Measurements from ENCODE around the gene EPHA3.

- TF ChIP-seq CTCF (IDR thresholded peaks at IDR 0.05 in 4 of 5, conservative IDR thresholded peaks at IDR 0.05 in 1 of 5) (no peak), POLR2A (IDR thresholded peaks at IDR 0.05) (no peak)
These were observed 105.2 kb downstream of the EPHA3 start for GRCh38 chr3:89212619-89213018.

All from gastrocnemius medialis (tissue), 4 donors.